GM19397 (cell line): ENCODE data around the gene HLA-A.

Experiments
- ATAC-seq: cut with Tn5 transposase; IDR thresholded peaks from one replicate; pipeline ENCODE4 v1.9.1; 2021; ENCODE audit warnings: mild to moderate bottlenecking, moderate library complexity; ENCODE audit not compliant: unreplicated experiment

HLA-A gene

GRCh38 chr6:29984232-29984631 is 41.9 kb downstream of the HLA-A start:
- ATAC-seq, result no peak

- ATAC-seq, result no peak
Observed at GRCh38 chr6:29984992-29985391, 42.7 kb downstream of the HLA-A start.

- no peak for ATAC-seq
Observed at GRCh38 chr6:29986179-29986781, 43.9 kb downstream of the HLA-A start.

GRCh38 chr6:29989211-29989610 is 46.9 kb downstream of the HLA-A start:
- ATAC-seq, result no peak

- ATAC-seq, result no peak
Observed at GRCh38 chr6:29990931-29991330, 48.6 kb downstream of the HLA-A start.

GRCh38 chr6:29992807-29993206 is 50.5 kb downstream of the HLA-A start:
- ATAC-seq, result no peak

GRCh38 chr6:29994826-29995225 is 52.5 kb downstream of the HLA-A start:
- ATAC-seq, result no peak

- ATAC-seq, result no peak
Observed at GRCh38 chr6:29995340-29995777, 53.0 kb downstream of the HLA-A start.
